ENCODE data around the gene ERBIN.

DNA sequence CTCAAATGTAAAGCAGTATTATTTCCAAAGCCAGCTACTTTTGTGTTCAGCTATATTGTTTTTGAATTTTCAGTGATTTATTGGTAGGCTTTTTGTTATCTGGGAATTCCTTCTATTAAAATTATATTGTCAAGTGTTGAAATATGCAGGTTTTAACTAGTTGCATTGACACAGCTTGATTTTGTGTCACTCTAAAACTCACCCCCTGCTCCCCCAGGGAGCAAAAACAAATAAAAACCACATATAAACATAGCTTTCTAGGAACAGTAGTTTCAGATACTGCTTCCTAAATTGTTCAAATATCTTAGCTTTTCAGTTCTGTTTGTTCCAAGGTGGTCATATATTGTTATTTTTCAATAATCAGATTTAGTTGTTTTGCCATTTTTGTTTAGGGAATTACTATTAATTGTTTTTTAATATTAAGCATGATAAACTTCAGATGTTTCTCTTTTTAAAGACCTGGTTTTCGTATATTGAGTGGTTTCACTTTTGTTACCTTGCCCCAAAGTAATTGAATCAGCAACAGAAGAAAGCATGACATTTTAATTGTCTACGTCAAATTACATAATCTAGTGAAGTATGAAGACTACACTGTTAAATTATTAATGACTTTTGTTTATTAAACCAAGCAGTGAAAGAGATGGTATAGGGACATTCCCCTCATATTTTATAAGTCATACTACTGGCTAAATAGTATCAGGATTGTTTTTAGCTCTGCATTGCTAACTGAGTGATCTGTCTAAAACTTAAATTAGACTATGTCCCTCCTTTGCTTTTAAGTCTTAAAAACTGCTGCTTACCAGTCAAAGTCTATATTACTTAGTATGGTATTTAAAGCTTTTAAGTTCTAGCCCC lies 43.4 kb downstream of the ERBIN start:
- TF ChIP-seq POLR2A (IDR thresholded peaks at IDR 0.05): no peak
- TF ChIP-seq CTCF (IDR thresholded peaks at IDR 0.05): no peak
